GM18907 (cell line): ENCODE measurements around the gene RHOB.

Source experiments
- ATAC-seq: cut with Tn5 transposase; IDR thresholded peaks from one replicate; pipeline ENCODE4 v1.9.1; 2021; ENCODE audit warnings: mild to moderate bottlenecking, moderate library complexity; ENCODE audit not compliant: unreplicated experiment

The RHOB gene

GRCh38 chr2:20436716-20437470 lies 10.0 kb upstream of the RHOB start:
- ATAC-seq: no peak

DNA sequence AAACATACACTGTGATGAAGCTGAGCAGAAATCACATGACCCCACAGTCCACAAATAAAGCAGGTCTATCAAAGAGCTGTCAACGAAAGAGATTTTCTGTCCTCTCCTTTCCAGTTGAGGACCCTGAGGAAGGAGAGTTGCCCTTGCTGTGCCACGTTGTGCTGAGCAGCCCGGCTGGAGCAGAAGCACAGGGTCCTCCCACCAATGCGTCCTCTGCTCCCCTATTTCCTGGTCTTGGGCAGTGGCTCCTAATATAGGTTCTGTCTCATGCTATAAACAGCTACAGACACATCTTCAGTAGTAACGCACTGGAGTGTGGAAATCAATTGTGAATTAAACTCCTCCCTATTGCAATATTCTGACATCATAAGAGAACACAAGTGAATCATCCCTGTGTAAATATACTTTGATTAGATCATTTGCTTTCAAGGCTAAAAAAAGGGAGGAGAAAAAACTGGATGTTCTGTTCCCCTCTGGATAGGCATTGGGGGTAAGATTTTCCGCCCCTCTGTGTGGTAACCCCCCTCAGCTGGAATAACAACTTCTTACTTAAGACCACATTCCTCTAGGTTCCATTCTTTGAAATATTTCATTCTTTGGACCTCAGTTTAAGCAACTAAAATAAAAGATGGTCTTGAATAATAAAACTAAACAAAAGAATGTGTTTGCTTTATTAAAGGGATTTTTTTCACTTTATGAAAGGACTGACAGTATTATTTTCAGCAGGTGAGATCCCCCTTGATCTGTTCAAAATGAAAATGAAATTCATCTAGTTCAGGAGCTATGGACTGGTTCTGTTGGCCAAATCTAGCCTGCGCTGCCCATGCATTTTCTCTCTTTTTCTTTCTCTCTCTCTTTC lies 8.3 kb upstream of the RHOB start:
- no peak for ATAC-seq

GRCh38 chr2:20439193-20439475 lies 7.7 kb upstream of the RHOB start:
- no peak for ATAC-seq

DNA sequence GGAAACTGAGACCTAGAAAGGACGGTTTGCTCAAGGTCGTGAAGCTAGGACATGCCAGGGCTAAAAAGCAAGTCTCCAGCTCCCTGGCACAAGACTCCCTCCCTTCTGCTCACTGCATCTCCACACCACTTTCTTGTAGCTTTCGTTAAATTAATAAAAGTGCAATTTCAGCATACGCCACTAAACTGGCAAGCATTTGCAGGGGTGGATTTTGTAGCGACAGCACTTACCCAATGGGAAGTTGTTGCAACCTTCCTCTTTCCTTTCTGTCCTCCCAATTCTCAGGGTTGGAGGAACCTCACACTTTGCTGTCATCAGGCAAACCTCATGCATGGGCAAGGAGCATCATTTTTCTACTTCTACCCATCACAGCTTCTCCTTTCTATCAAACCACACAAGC lies 7.4 kb upstream of the RHOB start:
- ATAC-seq: no peak

DNA sequence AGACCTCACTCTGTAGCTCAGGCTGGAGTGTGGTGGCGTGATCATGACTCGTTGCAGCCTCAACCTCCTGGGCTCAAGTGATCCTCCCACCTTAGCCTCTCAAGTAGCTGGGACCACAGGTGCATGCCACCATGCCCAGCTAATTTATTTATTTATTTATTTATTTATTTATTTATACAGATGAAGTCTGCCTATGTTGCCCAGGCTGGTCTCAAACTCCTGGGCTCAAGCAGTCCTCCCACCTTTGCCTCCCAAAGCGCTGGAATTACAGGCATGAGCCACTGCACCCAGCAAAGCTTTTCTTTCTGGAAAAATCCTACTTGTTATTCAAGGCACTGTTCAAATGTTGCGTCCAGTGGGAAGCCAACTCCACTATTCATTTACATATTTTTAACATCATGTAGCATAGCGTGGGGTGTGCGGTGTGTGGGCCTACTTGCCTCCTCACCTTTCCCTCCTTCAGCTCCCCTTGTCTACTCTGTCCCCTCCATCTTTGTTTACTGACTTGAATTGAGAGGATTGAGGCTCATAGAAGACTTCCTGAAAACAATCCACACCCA lies 6.8 kb upstream of the RHOB start:
- ATAC-seq: no peak

DNA sequence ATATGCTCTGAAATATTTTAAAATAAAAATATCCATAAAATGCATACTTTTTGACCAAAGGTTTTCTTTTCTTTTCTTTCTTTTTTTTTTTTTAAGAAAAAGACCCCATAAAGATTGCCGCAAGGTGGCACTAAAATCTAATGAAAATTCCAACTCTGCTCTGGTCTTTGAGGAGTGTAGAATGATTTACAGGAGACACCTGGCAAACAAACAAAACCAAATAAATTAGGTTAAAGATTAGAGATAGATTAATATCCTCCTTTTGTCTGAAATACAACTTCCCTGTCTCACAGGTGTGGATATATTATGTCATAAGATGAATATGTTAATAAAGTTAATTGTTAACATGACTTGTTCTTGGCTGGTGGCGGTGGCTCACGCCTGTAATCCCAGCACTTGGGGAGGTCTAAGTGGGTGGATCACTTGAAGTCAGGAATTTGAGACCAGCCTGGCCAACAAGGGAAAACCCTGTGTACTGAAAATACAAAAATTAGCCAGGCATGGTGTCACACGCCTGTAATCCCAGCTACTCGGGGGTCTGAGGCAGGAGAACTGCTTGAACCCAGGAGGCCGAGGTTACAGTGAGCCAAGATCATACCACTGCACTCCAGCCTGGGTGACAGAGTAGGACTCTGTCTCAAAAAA lies 3.5 kb upstream of the RHOB start:
- no peak for ATAC-seq

DNA sequence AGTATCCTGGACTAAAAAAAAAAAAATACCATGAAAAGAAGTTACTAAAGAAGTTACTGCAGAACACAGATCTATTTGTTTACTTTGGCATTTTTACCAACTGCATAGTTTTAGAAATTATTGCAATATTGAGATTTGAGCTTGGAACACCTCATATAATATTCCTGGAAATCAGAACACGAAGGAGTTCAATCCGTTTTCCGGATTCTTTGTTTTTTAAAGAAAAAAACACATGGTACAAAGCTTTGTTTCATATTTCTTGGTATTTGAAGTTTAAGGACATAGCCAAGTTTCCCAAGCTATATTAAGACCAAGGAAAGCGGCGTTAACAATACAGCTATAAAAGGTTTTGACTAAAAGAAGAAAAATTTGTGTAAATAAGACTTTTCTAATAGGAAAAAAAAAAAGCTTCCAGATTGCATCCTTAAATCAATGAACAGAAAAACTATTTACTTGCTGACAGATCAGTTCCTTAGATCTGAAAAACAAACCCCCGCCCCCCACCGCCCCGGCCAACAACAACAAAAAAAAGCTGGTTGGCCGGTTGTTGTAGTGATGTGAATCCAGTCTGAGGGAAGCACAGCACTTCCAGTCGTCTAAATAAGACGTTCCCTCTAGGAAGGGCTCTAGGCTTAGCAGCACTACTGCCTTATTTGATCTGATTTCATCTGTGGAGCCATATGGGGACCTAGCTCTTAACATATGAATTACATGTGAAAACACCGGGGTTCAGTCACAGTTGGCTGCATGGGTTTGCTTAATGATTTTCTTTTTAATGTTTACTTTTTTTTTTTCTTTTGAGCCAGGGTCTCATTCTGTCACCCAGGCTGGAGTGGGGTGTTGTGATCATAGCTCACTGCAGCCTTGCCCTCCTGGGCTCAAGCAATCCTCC lies 2.5 kb upstream of the RHOB start:
- no peak for ATAC-seq

DNA sequence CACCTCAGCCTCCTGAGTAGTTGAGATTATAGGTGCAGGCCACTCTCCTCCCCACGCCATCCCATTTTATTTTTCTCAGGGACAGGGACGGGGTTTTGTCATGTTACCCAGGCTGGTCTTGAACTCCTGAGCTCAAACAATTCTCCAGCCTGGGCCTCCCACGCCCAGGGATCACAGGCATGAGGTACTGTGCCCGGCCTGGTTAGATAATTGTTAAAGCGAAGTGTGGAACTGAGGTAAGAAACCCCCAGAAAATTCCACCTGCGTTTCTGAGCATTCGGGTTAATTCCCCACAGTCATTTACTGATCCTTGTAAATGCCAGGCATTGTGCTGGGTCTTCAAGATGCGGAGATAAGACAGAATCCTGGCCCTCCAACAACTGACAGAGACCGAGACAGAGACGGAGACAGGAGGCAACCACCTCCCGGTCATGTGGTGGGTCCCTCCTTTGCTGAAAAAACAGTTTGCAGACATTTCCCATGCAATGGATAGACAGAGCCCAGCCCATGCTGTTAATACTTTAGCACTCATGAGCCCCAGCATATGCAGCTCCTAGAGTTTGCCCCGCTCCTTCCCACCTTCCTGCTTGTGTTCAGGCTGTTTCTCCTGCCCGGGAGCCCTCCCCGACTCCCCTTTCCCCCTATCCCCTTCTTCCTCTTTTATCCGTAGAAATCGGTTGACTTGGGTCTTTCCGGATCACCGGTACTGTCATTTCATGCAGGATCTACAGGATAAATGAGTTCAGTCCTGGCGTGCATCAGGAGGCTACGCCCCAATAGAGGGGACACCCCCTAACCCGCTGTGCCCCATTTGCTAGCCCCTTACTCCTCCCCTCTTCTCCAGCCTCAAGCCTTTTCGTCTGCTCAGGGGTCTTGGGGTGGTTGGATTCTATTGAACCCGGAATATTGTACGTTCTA lies 1.6 kb upstream of the RHOB start:
- ATAC-seq: no peak

DNA sequence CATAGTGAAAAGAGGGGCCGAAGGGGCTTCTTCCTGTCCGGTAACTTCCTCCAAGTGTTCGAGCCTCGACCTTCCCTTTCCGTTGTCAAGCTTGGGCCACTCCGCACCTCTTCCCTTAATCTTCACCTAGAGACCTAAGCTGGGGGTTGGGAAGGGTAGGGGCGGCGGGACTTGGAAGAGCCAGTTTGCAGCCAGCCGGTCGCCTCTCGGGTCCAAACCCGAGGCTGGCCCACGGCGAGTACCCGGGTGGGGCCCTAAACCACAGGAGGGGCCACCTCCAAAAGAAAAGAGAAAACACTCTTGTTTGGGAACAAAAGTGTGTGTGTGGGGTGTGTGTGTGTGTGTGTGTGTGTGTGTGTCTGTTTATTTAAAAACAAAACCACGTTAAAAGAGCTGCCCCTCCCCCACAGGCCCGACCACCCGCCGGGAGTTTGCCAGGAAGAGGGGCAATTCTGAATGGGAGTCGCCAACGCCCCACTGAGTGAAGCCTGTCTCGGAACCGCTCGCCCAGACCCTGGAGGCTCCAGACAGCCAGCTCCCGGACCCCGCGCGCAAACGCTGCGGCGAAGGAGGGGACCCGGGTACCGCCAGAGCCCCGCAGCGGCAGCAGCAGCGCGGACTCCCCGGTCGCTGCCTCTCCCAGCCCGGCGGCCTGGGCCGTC lies 488 bp upstream of the RHOB start:
- no peak for ATAC-seq

DNA sequence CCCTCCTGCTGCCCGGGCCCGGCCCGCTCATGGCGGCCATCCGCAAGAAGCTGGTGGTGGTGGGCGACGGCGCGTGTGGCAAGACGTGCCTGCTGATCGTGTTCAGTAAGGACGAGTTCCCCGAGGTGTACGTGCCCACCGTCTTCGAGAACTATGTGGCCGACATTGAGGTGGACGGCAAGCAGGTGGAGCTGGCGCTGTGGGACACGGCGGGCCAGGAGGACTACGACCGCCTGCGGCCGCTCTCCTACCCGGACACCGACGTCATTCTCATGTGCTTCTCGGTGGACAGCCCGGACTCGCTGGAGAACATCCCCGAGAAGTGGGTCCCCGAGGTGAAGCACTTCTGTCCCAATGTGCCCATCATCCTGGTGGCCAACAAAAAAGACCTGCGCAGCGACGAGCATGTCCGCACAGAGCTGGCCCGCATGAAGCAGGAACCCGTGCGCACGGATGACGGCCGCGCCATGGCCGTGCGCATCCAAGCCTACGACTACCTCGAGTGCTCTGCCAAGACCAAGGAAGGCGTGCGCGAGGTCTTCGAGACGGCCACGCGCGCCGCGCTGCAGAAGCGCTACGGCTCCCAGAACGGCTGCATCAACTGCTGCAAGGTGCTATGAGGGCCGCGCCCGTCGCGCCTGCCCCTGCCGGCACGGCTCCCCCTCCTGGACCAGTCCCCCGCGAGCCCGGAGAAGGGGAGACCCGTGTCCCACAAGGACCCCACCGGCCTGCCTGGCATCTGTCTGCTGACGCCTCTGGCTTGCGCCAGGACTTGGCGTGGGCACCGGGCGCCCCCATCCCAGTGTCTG lies 767 bp downstream of the RHOB start:
- ATAC-seq: peak; percentile 20

DNA sequence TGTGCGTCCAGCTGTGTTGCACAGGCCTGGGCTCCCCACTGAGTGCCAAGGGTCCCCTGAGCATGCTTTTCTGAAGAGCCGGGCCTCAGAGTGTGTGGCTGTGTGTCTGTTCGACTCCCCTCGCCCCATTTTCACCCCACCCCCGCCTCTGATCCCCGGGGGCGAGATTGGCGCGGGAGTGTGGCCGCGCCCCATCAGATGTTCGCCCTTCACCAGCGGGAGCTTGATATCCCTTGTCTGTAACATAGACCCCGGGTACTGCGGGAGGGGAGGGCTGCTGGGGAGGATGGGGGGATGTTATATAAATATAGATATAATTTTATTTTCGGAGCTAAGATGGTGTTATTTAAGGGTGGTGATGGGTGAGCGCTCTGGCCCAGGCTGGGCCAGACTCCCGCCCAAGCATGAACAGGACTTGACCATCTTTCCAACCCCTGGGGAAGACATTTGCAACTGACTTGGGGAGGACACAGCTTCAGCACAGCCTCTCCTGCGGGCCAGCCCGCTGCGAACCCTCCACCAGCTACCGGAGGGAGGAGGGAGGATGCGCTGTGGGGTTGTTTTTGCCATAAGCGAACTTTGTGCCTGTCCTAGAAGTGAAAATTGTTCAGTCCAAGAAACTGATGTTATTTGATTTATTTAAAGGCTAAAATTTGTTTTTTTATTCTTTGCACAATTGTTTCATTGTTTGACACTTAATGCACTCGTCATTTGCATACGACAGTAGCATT lies 1.5 kb downstream of the RHOB start:
- ATAC-seq: no peak

- ATAC-seq: no peak
Observed at GRCh38 chr2:20448977-20449306, 2.1 kb downstream of the RHOB start.

- no peak for ATAC-seq
Observed at GRCh38 chr2:20449501-20450200, 2.8 kb downstream of the RHOB start.

DNA sequence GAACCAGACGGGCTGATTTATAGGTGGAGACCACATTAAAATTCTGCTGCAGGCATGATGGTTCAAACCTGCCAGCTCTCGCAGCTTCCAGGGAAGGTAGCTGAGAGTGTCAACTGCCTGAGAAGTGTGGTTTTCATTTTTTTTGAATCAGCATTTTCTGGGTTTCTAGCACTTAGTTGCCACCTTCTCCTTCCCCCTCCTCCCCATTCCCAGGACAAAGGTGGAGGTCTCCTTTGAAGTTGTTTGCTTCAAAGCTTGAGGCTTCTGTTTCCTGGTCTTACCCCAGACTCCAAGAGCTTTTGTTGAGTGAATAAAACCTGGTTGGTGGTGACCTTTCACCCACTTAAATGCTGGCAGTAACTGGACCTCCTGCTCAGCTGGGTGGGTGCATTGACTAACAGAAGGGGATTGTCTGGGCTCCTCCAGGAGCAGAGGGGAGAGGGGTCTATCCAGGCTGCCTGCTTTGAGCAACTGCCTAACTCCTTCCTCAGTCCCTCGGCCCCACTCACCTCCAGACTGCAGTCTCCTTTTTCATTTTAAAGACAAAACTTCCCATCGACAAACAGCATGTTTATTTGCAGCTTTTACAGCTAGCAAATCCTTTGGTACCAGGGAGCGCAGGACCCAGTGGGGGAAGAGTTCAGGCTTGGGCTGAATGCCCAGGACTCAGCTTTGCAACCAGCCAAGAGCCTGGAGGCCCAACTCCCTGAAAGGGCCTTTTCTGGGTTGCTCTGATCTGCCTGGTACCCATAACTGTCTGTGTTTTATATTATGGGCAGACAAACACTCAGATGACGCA lies 3.5 kb downstream of the RHOB start:
- ATAC-seq: no peak

- no peak for ATAC-seq
Observed at GRCh38 chr2:20451000-20451290, 4.1 kb downstream of the RHOB start.

DNA sequence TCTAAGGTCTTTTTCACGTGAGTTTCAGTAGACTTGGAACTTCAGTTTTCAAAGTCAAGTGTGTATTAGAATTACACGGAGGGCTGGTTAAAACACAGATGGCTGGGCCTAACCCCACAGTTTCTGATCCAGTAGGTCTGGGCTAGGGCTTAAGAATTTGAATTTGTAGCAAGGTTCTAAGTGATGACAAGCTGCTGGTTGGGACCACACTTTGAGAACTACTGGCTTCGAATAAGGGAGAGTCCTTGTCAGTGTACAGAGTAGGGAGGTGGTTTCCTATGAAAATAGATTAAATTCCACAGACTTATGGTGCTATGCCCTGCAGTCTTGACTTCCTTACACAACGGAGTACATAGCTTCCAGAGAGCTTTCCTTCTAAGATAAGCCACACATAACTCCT lies 4.5 kb downstream of the RHOB start:
- no peak for ATAC-seq
